ENCODE results near the gene RCVRN.

The RCVRN gene

DNA sequence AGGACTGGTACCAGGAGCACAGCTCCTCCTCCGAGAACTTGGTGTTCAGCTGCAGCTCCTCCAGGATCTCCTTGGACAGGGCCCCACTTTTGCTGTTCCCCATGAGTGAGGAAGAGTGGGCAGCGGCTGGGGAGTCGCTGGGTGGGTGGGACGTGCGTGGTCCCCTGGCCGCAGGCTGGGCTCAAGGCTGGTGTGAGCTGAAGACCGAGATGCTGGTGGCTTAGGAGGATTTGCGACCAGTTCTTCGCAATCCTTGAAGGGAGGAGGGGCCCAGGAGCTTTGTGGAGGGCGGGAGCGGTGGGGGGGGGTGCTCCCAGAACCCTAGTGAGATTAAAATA is at the start of gene RCVRN:
Gene RCVRN (minus strand): TSS at position 194 of the 338 bp plus-strand sequence. CDS start 91 bp downstream, at position 103.
- no peak for DNase-seq (ENCODE audit: low read depth)

- DNase-seq (ENCODE audit: low read depth), result no peak
Observed at GRCh38 chr17:9953492-9953891, 48.4 kb upstream of the RCVRN start.

GRCh38 chr17:9951803-9952202 is 46.7 kb upstream of the RCVRN start:
- no peak for DNase-seq (ENCODE audit: low read depth)

DNA sequence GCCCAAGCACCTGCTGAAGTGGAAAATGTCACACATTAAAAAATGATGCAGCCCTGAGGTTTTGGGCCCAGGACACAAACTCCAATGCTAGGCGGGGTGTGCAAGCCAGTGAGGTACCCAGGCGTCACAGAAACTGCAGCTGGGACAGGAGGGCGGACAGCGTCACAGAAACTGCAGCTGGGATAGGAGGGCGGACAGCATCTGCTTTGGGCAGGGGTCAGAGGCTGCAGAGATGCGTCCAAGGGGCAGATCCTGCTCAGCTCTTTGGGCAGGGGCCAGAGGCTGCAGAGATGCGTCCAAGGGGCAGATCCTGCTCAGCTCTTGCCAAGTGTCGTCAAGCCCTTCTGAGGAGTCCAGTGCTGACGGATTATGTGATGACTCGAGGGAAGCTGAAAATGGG is 43.9 kb upstream of the RCVRN start:
- DNase-seq (ENCODE audit: low read depth), result no peak

GRCh38 chr17:9944704-9945103 is 39.6 kb upstream of the RCVRN start:
- DNase-seq (ENCODE audit: low read depth), result no peak

DNA sequence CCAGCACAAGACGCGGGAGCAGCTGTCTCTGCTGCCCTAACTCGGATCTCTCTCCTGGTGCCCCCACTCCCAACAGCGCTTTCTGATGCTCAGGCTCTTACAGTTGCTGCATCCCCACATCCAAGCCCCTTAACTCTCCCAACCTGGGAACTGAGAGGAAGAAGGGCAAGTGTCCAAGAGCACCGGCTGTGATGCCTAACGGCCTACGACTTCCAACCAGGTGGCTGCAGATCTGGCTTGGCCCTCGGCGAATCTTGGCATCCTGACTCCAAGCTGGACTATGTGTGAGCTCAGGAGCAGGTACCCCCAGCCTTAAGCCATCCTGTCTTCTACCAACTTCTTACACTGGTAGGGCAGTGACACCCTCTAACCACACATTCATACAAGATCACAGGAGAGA is 38.3 kb upstream of the RCVRN start:
- DNase-seq (ENCODE audit: low read depth), result no peak

DNA sequence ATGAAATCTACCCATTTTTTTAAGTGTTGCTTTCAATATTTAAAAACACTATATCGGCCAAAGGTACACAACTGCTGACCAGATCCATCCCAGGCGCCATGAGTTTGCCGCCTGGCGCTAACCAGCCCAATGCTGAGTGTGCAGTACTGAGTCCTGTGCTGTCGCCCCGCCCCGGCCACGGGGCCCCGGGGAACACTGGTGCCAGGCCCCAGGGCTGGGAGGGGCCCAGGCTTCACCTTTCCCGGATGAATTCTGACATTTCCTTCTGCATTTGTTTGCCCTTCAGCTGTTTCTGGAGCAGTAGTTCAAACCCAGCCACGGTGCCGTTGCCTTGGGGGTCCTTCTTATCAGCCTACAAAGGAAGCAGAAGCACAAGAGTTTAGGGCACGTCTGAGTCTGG is 37.8 kb upstream of the RCVRN start:
- DNase-seq (ENCODE audit: low read depth), result no peak

GRCh38 chr17:9941305-9941704 is 36.2 kb upstream of the RCVRN start:
- no peak for DNase-seq (ENCODE audit: low read depth)

GRCh38 chr17:9940841-9941240 is 35.8 kb upstream of the RCVRN start:
- no peak for DNase-seq (ENCODE audit: low read depth)

DNA sequence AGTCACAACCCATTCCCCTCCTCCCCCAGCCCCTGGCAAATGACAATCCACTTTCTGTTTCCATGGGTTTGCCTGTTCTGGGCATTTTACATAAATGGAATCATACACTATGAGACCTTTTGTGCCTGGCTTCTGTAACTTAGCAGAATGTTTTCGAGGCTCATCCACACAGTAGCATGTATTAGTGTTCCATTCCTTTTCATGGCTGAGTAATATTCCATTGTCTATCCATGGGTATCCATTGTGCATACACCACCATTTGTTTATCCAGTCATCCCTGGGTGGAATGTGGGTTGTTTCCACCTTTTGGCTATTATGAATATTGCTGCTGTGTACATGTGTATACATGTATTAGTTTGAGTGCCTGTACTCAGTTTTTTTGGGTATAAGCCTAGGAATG is 33.7 kb upstream of the RCVRN start:
- no peak for DNase-seq (ENCODE audit: low read depth)

DNA sequence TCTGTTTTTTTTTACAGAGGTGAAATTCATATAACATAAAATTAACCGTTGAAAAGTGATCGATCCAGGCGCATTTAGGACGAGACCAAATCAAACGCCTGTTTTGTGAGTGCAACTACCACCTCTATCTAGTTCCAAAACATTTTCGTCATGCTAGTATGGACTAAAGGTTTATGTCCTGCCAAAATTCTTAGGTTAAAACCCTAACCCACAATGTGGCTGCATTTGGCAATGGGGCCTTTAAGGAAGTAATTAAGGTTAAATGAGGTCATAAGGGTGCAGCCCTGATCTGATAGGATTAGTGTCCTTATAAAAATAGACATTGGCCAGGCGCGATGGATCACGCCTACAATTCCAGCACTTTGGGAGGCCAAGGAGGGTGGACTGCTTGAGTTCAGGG is 32.8 kb upstream of the RCVRN start:
- DNase-seq (ENCODE audit: low read depth), result no peak

DNA sequence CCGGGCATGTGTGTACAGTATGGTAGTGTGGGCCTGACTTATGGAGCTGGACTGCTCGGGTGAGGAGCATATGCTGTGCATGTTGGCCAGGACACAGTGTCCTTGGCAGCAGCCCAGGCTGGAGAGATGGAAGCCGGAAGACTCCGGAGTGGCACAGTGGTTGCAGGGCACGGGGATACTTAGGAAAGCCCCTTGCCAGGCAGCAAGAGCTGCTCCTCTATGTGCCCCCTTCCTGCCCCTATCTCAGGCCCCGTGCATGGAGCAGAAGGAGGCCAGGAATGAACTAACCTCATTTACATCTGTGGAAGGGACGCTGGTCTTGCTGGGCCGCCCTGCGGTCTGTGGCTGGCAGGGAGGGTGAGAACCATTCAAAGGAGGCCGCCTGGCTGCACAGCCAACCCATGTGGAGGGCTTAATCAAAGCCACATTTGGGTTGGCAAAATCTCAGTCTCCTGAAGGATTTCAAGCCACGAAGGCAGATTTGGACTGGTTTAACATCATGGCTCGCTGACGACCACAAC is 32.2 kb upstream of the RCVRN start:
- DNase-seq (ENCODE audit: low read depth), result no peak

DNA sequence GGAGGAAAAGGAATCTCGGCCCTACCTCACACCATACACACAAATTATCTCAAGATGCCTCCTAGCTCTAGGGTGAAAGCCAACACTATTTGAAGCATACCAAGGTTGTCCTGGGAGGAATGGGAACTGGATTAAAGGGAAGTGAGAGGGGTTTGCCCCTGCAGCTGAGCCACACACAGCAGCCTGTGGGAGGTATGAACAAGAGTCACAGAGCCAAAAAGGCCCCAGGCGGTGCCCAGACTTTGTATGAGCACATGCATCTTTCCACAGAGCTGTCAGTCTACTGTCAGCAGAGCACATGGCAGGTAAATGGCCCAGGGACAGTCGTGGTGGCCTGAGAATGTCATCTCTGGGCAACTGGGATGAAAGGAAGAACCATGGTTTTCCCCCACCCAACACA is 31.0 kb upstream of the RCVRN start:
- no peak for DNase-seq (ENCODE audit: low read depth)

DNA sequence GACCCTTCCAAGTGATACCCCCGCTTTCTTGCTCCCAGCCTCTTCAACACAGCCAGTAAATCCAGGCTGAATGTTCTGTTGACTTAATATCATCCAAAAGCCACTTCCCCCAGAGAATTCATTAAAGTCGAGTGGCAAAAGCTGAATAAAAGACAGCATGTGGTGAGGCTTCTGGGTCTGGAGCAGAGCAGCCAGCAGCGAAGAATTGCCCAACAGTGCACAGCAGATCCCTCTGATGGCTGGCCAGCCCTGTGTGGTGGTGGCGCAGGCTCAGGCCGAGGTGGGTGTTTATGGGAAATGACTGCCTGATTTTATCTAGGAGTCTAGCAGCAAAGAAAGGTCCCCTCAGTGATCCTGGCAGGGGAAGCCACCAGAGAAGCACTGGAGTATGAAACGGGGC is 30.3 kb upstream of the RCVRN start:
- no peak for DNase-seq (ENCODE audit: low read depth)

GRCh38 chr17:9934331-9934730 is 29.3 kb upstream of the RCVRN start:
- DNase-seq (ENCODE audit: low read depth), result no peak

GRCh38 chr17:9932491-9932890 is 27.4 kb upstream of the RCVRN start:
- no peak for DNase-seq (ENCODE audit: low read depth)

- no peak for DNase-seq (ENCODE audit: low read depth)
Observed at GRCh38 chr17:9931144-9931741, 26.2 kb upstream of the RCVRN start.

DNA sequence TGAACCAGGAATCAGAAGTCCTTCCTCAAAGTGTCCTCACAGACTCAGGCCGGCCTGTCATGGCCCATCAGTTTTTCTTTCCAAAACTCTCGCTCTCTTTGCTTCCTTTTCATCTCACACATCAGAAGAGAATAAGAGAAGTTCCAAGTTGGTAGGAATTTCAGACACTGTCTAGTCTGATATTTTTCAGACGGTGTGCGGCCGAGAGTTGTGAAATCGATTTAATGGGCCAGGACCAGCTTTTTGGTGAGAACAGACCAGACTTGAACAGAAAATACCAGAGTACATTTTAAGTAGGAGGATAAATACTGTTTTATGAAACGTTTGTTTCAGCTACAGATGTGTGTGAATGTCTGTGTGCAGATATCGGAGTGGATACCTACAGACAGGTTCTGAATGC is 24.8 kb upstream of the RCVRN start:
- no peak for DNase-seq (ENCODE audit: low read depth)

- peak; percentile 14 for DNase-seq (ENCODE audit: low read depth)
Observed at GRCh38 chr17:9928601-9929333, 23.7 kb upstream of the RCVRN start.

DNA sequence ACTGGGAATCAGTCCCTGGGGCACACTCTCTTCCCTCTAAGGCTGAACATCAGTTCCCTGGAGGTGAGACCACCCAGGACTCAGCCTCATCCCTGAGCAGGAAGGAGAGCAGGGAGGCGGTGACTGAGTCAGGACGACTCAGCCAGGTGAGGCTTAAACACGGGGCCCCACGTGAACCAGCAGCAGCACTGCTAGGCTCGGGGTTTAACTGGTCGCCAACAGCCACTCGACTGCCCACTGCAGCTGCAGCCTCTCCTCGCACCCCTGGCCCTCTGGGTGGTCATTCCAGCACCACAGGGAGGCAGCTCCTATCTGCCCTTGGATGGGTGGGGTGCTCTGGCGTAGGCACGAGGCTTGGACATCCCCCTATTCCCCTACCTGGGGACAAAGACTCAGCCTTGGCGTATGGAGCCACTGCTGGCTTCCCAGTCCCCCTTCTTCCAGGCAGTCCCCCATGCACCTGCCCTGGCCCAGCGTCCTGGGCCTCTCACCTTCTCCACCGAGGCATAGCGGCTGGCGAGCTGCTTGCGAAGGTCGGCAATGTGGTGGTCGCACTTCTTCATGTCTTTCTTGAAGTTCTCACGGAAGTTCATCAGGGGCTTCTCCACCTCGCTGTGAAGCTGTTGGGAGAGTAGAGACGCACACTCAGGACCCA is 21.2 kb upstream of the RCVRN start:
- DNase-seq (ENCODE audit: low read depth), result no peak

GRCh38 chr17:9925457-9925856 is 20.4 kb upstream of the RCVRN start:
- DNase-seq (ENCODE audit: low read depth), result no peak

DNA sequence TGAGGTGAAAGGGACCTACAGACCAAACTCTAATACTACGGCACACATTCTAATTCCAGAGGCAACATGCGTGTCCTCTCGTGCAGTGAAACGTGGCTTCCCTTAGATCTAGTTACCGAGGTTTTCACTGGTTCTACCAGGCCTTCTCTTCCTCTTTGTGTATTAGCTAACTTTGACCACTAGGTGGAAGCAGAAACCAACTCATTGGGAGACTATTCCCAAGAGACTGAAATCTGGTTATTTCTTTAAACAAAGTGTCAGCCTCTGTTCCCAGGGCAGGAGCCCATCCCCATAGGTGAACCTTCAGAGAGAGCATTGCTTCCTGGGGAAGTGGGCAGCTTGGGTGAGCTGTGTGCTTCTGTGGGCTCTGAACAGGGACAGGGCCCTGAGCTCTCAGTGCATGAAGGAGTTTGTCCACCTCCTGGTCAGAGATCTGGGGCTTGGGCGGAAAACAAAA is 19.7 kb upstream of the RCVRN start:
- peak; percentile 15 for DNase-seq (ENCODE audit: low read depth)
